Lung (tissue), 16 donors: ENCODE results near the gene RASSF10. TPM values are rescaled to one million over a fixed set of nuclear protein-coding genes. Genes with fewer than 3 reads are reported as not detected.

Source experiments
- ATAC-seq: fragments of 200-7000 bp; cut with Tn5 transposase; one replicate; pipeline ENCODE4 v1.9.1; 2020; ENCODE audit warnings: moderate number of reproducible peaks; ENCODE audit not compliant: insufficient read depth, low FRiP score
- DNase-seq, 3 donors: peaks; one replicate each; pipeline ENCODE4 v3.0.0-alpha.2; 2013 to 2017
- H3K27ac ChIP-seq, 2 donors: one replicate each; pipeline ENCODE4 v1.5.1; 2013; ENCODE audit warnings: mild to moderate bottlenecking in 2 of 2, moderate library complexity in 2 of 2, control low read depth in 1 of 2, inconsistent platforms in 1 of 2, low read depth in 1 of 2, low read length in 1 of 2
- H3K27me3 ChIP-seq, 3 donors: one replicate each; pipeline ENCODE4 v1.5.1; 2013; ENCODE audit warnings: low read length in 2 of 3; ENCODE audit not compliant: control insufficient read depth in 3 of 3, insufficient read depth in 3 of 3
- H3K36me3 ChIP-seq, 4 donors: one replicate each; pipeline ENCODE4 v1.5.1; 2013; ENCODE audit warnings: low read length in 4 of 4, mild to moderate bottlenecking in 1 of 4, moderate library complexity in 1 of 4; ENCODE audit not compliant: control insufficient read depth in 4 of 4, insufficient read depth in 4 of 4
- H3K4me1 ChIP-seq, 5 donors: one replicate each; pipeline ENCODE4 v1.5.1; 2013; ENCODE audit warnings: low read length in 5 of 5, mild to moderate bottlenecking in 2 of 5, moderate library complexity in 1 of 5; ENCODE audit not compliant: control insufficient read depth in 5 of 5, insufficient read depth in 5 of 5
- H3K4me3 ChIP-seq: one replicate; pipeline ENCODE4 v1.5.1; 2013; ENCODE audit warnings: mild to moderate bottlenecking, control low read depth, moderate library complexity
- H3K9ac ChIP-seq, 2 donors: one replicate each; pipeline ENCODE4 v1.5.1; 2013; ENCODE audit warnings: low read length in 2 of 2, control low read depth in 1 of 2; ENCODE audit not compliant: insufficient read depth in 1 of 2
- H3K9me3 ChIP-seq, 4 donors: one replicate each; pipeline ENCODE4 v1.5.1; 2013; ENCODE audit warnings: low read length in 3 of 4, mild to moderate bottlenecking in 1 of 4, moderate library complexity in 1 of 4; ENCODE audit not compliant: control insufficient read depth in 4 of 4, insufficient read depth in 3 of 4
- WGBS, 2 donors: extraction: QIAGEN DNeasy Blood & Tissue Kit; methylation state at CpG; one replicate each; pipeline ENCODE4 v1.1.7; 2013; 5-methylcytosine and 5-hydroxymethylcytosine counted together
- long read RNA-seq, 5 donors: transcript quantifications; one replicate each; lab custom pipeline, GENCODE V29; 2026
- polyA plus RNA-seq, 2 donors: library from polyadenylated mRNA; stranded (reverse); fragments of 200-250 nt; gene quantifications; one replicate each; pipeline ENCODE4 v1.2.1, GENCODE V29; 2013
- total RNA-seq, 2 donors: library from RNA; depleted of rRNA in 1 of 2; stranded (reverse); fragments of >200 nt in 1 of 2; gene quantifications; one replicate each; pipeline ENCODE4 v1.2.1, GENCODE V29; 2014 to 2021
- TF ChIP-seq, protein P1 (sequence below): IDR thresholded peaks from 2 replicates; pipeline ENCODE4 v1.5.1; 2012; ENCODE audit warnings: mild to moderate bottlenecking; ENCODE audit errors: control extremely low read depth, extremely low read depth
- donor health status: control.
- donor health status: control.
- donor health status: Bipolar disorder and iron deficiency.
- donor health status: healthy.
- donor health status: DM: yes; HTN: yes; CAD: no.

The RASSF10 gene
- total RNA-seq: 10 to 100 TPM; 10.0 to 12.2 TPM
- polyA plus RNA-seq: 1 to 10 TPM; 1.7 to 2.2 TPM
- long read RNA-seq, donor 1, transcript RASSF10-201 (1 exons, 2,530 nt): major isoform, 20 of 20 reads
- long read RNA-seq, donor 1, partial matches to known transcripts: 0 of 20 reads
- long read RNA-seq, donor 1, other reads (novel, unspliced or antisense): 0 of 20 reads
- long read RNA-seq, donor 2, transcript RASSF10-201 (1 exons, 2,530 nt): major isoform, 7 of 7 reads
- long read RNA-seq, donor 2, partial matches to known transcripts: 0 of 7 reads
- long read RNA-seq, donor 2, other reads (novel, unspliced or antisense): 0 of 7 reads
- long read RNA-seq, donor 3, transcript RASSF10-201 (1 exons, 2,530 nt): major isoform, 13 of 13 reads
- long read RNA-seq, donor 3, partial matches to known transcripts: 0 of 13 reads
- long read RNA-seq, donor 3, other reads (novel, unspliced or antisense): 0 of 13 reads
- long read RNA-seq, donor 4, transcript RASSF10-201 (1 exons, 2,530 nt): major isoform, 6 of 6 reads
- long read RNA-seq, donor 4, partial matches to known transcripts: 0 of 6 reads
- long read RNA-seq, donor 4, other reads (novel, unspliced or antisense): 0 of 6 reads
- long read RNA-seq, donor 5, transcript RASSF10-201 (1 exons, 2,530 nt): major isoform, 29 of 29 reads
- long read RNA-seq, donor 5, partial matches to known transcripts: 0 of 29 reads
- long read RNA-seq, donor 5, other reads (novel, unspliced or antisense): 0 of 29 reads

DNA sequence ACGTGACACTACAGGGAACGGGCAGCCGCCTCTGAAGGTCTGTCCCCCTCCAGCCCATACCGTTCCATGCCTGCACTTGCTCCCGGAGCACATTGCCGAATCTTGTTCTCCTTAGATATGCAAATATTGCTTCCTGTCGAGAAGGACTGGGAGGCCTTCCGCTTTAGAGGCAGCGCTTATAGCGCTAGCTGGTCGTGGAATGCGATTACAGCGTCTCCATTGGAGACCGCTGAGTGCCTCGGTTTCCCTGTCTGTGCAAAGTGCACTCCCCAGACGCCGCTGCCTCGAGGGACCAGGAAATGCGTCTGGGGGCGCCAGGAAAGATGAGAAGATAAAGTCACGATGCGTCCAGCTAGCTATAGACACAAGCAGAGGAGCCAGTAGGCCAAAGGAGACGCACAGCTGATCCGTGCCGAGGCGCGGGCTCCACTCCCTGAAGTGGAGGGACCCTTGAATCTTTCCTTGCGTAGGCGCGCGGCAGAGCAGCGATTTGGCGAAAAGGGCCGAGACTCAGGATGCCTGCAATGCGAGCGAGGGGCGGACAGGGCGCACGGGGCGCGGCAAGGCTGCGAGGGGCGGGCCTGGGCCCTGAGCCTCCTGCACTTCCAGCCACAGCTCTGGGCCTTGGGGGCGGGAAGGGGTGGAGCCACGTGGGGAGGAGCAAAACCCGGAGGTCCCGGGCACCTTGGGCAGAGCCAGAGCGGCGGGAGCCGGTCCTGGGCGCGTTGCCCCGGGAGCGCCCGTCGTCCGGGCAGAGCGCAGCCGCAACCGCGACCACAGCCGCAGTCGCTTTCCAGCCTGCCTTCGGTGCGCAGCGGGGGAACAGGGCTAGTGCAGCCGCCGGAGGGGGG lies at the start of gene RASSF10:
RASSF10 (plus strand) TSS at position 692 of the 851 bp plus-strand sequence. CDS start 261 bp downstream, outside the sequence.
- Histone ChIP-seq H3K4me1 (peaks cover 0 to 30% (median 6%) of the 10 kb centered on the region in 5 donors), H3K9ac (no peak within 1 kb of the TSS), H3K9me3 (peaks cover 0 to 9% (median 1%) of the 10 kb centered on the region in 4 donors), H3K27me3 (peaks cover 3 to 68% (median 61%) of the 10 kb centered on the region in 3 donors), H3K4me3 (no peak within 1 kb of the TSS), H3K36me3 (no peaks in the 10 kb centered on the region), H3K27ac (peak within 1 kb of the TSS in 1 of 2 donors; percentile 65)
- TF ChIP-seq, protein P1, sequence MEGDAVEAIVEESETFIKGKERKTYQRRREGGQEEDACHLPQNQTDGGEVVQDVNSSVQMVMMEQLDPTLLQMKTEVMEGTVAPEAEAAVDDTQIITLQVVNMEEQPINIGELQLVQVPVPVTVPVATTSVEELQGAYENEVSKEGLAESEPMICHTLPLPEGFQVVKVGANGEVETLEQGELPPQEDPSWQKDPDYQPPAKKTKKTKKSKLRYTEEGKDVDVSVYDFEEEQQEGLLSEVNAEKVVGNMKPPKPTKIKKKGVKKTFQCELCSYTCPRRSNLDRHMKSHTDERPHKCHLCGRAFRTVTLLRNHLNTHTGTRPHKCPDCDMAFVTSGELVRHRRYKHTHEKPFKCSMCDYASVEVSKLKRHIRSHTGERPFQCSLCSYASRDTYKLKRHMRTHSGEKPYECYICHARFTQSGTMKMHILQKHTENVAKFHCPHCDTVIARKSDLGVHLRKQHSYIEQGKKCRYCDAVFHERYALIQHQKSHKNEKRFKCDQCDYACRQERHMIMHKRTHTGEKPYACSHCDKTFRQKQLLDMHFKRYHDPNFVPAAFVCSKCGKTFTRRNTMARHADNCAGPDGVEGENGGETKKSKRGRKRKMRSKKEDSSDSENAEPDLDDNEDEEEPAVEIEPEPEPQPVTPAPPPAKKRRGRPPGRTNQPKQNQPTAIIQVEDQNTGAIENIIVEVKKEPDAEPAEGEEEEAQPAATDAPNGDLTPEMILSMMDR: no peak
- peak; percentile 70 to 85 (median 85) for DNase-seq
- WGBS, 2 donors: 3% methylated on average over 60 to 68 of the region's 68 CpGs
- ATAC-seq: peak; percentile 79

- no peak overlapping the region for H3K9ac ChIP-seq
- peak in 1 of 3 donors; percentile 28 for DNase-seq
- WGBS, 2 donors: 80 to 81% methylated on average over 2 of the region's 2 CpGs
Observed at GRCh38 chr11:12961615-12962014, 47.5 kb upstream of the RASSF10 start.

GRCh38 chr11:12962306-12962705 lies 46.8 kb upstream of the RASSF10 start:
- TF ChIP-seq, protein P1: no peak
- Histone ChIP-seq H3K36me3 (no peaks in the 10 kb centered on the region), H3K4me1 (peaks cover 0 to 3% (median 0%) of the 10 kb centered on the region in 5 donors), H3K9me3 (no peaks in the 10 kb centered on the region), H3K27ac (no peak overlapping the region), H3K4me3 (no peak overlapping the region), H3K27me3 (no peaks in the 10 kb centered on the region), H3K9ac (no peak overlapping the region)
- ATAC-seq: no peak
- no peak for DNase-seq
- WGBS, 2 donors: 65 to 91% methylated on average over 9 to 10 of the region's 10 CpGs

More at GRCh38 chr11:12961615-12962014, 47.5 kb upstream of the RASSF10 start:
- TF ChIP-seq, protein P1: no peak
- Histone ChIP-seq H3K9me3 (no peaks in the 10 kb centered on the region), H3K27me3 (no peaks in the 10 kb centered on the region), H3K4me3 (no peak overlapping the region), H3K36me3 (no peaks in the 10 kb centered on the region), H3K27ac (no peak overlapping the region), H3K4me1 (peaks cover 0 to 3% (median 0%) of the 10 kb centered on the region in 5 donors)
- no peak for ATAC-seq
